HG02759 (cell line): ENCODE results near the gene STK11IP.

Experiments
- ATAC-seq: cut with Tn5 transposase; IDR thresholded peaks from one replicate; pipeline ENCODE4 v1.9.1; 2021; ENCODE audit warnings: mild to moderate bottlenecking, moderate library complexity; ENCODE audit not compliant: unreplicated experiment

STK11IP gene

GRCh38 chr2:219597552-219598307 is at the start of gene STK11IP:
Gene STK11IP, plus strand, starts transcription at chr2:219597857. Its CDS starts 263 bp downstream, at chr2:219598120.
- peak; percentile 91 for ATAC-seq

DNA sequence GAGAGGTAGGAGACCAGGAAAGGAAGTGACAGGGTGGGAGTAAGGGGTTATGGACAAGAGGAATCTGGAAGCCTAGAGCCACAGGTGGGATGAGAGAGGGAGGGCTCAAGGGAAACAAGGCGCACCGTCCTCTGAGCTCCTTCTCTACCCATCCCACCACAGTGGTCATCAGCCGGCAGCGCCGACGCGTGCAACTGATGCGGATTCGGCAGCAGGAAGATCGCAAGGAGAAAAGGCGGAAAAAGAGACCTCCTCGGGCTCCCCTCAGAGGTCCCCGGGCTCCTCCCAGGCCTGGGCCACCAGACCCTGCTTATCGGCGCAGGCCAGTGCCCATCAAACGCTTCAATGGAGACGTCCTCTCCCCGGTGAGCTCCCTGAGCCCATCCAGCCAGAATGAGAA is 48.7 kb upstream of the STK11IP start:
- ATAC-seq = no peak

DNA sequence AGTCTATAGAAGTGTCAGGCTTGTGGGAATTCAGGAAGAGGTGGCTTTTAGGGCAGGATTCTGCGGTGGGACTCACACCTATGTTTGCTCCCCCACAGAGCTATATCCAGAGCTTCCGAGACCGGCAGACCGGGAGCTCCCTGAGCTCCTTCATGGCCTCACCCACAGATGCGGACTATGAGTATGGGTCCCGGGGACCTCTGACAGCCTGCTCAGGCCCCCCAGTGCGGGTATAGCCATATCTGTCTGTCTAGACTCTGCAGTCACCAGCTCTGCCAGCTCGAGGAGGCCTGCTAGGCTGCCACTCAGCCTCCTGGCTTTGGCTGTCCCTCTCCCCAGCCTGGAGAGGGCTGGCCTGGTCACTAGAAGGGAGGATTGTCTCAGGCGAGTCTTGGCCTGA is 48.0 kb upstream of the STK11IP start:
- ATAC-seq = no peak

- ATAC-seq = peak; percentile 13
Measured at GRCh38 chr2:219551441-219552381, 45.9 kb upstream of the STK11IP start.

DNA sequence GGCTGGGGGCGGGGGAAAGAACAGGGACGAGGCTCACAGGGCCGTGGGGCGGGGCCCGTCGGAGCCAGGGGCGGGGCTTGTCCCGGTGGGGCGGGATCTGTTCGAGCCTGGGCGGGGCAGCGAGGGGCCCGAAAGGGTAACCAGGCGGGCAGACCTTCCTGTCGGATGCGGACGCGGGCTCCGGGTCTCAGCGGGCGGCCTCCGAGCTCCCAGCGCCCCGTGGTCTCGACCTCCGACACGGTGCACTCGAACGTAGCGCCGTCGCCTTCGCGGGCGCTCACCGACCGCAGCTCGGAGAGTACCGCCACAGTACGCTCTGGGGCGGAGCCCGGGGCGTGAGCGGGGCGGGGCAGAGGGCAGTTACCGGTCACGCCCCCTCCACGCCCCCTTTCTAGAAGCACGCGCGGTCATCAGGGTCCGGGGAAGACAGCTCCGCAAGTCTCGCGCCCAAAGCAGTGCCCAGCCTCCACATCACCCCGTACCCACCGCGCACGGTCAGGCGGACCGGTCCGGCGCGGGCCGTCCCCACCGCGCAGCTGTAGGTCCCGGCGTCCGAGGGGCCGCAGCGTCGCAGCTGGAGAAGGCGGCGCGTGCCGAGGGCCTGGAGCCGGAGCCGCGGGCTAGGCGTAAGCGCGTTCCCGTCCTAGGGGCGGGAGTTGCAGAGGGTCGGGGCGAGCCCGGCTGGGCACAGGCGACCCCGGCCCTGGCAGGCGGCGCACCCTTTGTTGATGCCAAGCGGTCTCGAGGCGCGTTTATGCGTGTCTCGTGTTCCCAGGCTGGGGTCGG is 45.1 kb upstream of the STK11IP start:
- ATAC-seq = peak; percentile 94

- ATAC-seq = no peak
Measured at GRCh38 chr2:219553168-219553417, 44.6 kb upstream of the STK11IP start.

DNA sequence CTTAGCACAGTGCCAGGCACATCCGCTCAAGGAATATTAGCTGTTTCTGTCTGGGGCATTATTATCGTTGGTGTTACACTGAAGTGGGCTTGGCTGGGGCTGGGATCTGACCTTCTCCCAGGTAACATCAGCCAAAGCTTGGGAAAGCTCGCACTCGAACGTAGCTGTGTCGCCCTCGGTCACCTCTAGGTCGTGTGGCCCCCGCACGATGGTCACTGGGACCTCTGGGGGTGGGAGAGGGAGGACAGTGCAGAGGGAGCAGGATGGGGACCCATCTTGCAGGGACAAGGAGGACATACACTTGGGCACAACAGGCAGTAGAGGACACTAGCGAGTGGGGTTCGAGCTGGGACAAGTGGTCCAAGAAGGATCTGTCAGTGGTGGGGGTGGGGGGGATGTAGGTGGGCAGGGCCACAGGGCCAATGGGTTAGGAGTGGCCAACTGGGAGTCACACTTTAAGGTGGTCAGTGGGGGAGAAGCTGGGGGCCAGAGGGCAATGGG is 44.1 kb upstream of the STK11IP start:
- ATAC-seq = no peak

- no peak for ATAC-seq
Measured at GRCh38 chr2:219554350-219554749, 43.3 kb upstream of the STK11IP start.

DNA sequence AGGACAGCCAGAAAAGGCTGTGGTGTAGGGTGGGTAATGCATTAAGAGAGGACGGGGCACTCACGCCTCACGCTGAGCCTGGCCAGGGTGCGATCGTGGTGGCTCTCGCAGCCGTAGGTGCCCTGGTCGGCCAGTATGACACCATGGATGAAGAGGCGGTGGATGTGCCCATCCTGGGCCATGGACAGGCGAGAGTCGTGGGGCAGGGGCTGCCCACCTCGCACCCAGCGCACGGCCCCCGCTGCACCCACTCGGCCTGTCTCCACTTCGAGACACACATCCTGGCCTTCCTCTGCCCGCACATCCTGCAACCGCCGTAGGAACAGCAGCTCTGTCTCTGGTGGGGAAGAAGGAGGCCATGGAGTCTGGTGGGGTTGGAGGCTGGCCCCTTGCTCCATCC is 41.7 kb upstream of the STK11IP start:
- ATAC-seq = no peak

GRCh38 chr2:219556413-219556812 is 41.2 kb upstream of the STK11IP start:
- ATAC-seq = no peak

GRCh38 chr2:219557320-219557719 is 40.3 kb upstream of the STK11IP start:
- ATAC-seq = no peak

DNA sequence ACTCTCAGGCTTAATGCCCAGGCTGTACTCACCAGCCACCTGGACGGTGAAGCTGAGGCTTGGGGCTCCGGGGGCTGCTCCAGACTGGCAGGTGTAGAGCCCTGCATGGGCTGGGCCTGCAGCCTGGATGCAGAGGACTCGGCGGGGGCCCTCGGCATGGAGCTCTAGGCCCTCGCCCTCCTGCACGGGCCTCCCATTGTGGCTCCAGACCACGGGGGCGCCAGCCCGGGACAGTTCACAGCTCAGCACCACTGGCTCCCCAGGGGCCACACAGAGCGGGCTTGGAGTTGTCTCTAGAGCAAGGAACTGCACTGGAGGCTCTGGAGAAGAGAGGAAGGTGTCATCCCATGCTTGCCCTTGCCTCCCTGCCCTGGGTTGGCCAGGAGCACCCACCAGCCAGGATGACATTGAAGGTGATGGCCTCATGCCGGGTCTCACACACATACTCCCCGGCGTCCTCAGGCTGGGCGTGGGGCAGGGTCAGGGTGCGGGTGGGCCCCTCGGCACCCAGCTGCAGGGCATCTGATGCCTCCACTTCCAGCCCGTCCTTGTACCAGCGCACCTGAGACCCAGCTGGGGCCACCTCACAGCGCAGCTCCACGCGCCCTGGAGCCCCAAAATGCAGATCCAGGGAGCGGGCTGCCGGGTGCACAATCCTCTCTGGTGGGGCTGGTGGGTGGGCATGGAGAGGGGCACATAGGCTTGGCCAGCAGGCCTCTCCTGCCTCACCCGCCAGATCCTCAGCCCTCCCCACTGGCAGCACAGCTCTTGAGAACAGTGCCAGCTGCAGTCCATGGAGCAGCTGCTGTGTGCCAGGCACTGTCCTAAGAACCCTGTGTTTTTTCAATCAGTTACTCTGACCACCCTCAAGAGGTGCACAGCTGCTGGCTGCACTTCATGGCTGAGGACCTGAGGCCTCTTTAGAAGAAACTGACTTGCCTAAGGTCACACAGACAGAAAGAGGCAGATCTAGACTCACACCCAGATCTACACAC is 39.6 kb upstream of the STK11IP start:
- ATAC-seq = no peak

DNA sequence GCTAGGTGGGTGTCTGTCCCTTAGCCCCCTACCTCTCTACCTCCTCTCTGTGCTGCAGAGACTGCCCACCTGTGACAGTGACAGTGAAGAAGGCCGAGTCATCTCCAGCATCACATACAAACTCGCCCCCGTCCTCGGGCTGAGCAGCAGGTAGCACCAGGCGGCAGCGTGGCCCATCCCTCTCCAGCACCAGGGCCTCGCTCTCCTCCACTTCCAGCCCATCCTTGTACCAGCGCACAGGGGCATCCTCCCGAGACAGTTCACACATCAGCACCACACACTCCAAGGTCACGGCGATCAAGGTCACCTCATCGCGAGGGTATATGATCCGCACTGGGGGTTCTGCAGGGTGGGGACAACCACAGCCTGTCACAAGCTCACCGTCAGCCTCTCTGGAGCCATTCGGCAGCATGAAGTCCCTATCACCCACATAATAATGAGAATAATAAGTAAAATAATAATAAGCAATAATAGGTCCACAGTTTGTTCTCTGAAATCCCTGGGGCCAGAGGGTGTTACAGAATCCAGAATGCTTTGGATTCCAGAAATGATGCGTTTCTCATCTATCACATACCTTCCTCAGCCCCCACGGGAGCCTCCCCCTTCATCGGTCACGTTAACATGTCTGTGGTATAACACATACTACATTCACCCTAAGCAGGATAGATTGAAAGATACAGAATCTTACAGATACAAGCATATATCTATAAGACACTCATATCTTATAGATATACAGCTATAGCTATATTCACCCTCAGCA is 38.3 kb upstream of the STK11IP start:
- no peak for ATAC-seq

DNA sequence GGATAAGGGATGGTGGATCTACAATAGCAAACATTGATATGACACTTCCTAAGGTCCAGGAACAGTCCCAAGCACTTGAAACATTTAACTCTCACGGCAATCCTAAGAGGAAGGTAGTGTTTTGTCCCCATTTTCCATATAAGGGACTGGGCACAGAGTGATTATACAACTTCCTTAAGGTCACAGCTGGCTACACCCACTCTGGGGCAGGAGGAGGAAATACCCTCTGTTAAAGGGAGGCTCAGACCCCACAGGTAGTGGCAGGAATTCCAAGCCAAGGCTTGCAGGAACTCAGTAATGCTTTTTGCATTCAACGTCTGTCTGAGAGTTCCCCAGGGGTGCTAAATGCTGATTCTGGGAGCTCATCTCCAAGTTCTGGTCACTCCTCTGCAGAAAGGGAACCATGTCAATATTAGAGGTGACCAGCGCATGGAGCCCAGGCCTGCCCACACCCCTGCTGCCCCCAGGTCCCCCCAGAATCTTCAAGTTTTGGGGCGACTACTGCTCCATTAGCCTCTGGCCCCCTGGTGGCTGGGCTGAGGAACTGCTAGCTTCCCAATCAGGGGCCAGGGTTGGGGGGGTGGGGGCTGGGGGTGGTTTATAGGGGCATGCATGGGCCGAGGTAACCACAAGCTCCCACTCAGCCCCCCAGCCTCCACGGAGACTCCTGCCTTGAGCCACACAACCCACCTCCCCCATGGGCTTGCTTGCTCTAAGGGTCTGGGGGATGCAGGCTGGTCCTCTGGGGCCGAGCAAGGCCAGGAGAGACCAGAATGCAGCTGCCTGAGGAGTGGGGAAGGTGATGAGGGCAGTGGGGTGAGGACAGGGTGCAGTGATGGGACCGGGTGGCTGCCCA is 37.4 kb upstream of the STK11IP start:
- no peak for ATAC-seq

DNA sequence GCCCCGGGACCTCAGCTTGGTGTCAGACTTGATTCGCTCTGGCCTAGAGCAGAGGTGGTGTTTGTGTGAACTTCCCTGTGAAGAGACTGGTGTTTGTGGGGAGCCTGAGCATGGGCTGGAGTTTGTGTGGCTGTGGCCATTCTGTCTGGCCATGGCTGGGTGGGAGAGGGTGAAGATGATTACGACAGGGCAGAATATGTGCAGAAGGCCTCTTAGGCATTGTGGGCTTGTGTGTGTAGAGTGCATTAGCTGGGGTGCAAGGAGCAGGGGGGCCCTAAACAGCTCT is 36.8 kb upstream of the STK11IP start:
- ATAC-seq = no peak

DNA sequence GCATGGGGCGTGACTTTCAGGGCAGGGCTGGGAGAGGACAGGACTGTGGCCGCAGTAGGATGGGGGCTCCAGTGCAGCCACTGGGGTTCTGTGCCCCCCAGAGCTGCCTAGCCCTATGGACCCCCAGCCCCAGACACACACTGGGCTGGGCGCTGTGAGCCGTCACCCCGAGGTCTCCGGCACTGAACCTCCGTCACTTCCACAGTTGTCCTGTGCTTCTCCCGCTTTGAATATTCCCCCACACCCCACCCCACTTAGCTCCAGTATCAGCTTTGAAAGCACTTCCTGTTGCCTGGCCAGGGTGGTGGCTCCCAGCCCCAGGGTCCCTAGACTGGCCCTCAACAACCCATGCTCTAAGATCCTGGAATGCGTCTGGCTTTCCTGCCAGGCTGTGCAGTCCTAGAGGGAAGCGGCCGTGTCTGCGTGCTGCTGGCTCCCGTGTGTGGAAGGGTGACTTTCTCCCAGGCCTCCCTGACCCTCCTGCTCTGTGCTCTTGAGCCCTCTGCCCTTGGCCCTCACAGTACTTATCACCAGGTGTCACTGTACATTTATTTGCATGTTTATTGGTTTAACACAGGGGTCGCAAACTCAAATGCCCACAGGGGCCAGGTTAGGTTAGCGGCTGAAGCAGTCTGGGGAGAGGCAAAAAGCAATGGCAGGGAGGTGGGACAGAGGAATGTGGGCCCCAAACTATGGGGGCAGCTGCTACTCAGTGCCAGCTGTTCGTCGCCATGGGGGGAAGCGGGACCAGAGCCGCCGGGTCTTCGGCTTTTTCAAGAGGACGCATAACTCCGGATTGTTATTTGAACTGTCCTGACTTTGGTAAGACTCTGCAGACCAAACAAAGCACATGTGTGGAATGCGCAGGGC is 36.2 kb upstream of the STK11IP start:
- no peak for ATAC-seq
